Heart left ventricle (tissue), 16 donors: ENCODE data around the gene TRIM64. TPM values are rescaled to one million over a fixed set of nuclear protein-coding genes. Genes with fewer than 3 reads are reported as not detected.
"Not testable (repeated sequence)": the region's sequence is repeated elsewhere in the genome, so short reads cannot be mapped to it uniquely, and the experiment has no call there.

Experiments
- ATAC-seq, 4 donors: fragments of 200-7000 bp; cut with Tn5 transposase; one replicate each; pipeline ENCODE4 v1.9.1; 2020 to 2022; ENCODE audit warnings: moderate library complexity in 4 of 4, mild to moderate bottlenecking in 3 of 4, moderate number of reproducible peaks in 1 of 4
- DNase-seq, 5 donors: peaks; one replicate each; pipeline ENCODE4 v3.0.0-alpha.2; 2020
- H3K27ac ChIP-seq, 12 donors: fragments of 200-600 bp; sonication (generic) in 4 of 12; one replicate each; pipeline versions ENCODE4 v1.5.0 to v1.8.0; 2016 to 2022; ENCODE audit warnings: mild to moderate bottlenecking in 2 of 12
- H3K27me3 ChIP-seq, 9 donors: fragments of 200-600 bp; sonication (generic) in 2 of 9; one replicate each; pipeline versions ENCODE4 v1.5.1 to v1.8.0; 2016 to 2022; ENCODE audit warnings: mild to moderate bottlenecking in 3 of 9
- H3K36me3 ChIP-seq, 9 donors: fragments of 200-600 bp; sonication (generic) in 2 of 9; one replicate each; pipeline versions ENCODE4 v1.5.0 to v1.8.0; 2018 to 2022; ENCODE audit warnings: mild to moderate bottlenecking in 2 of 9
- H3K4me1 ChIP-seq, 12 donors: fragments of 200-600 bp; sonication (generic) in 4 of 12; one replicate each; pipeline versions ENCODE4 v1.5.0 to v1.8.0; 2016 to 2022; ENCODE audit warnings: mild to moderate bottlenecking in 3 of 12
- H3K4me3 ChIP-seq, 12 donors: fragments of 200-600 bp; sonication (generic) in 4 of 12; one replicate each; pipeline versions ENCODE4 v1.5.0 to v1.8.0; 2017 to 2022; ENCODE audit warnings: mild to moderate bottlenecking in 9 of 12, moderate library complexity in 4 of 12
- H3K9me3 ChIP-seq, 12 donors: fragments of 200-600 bp; sonication (generic) in 4 of 12; one replicate each; pipeline versions ENCODE4 v1.5.0 to v1.8.0; 2016 to 2022; ENCODE audit warnings: mild to moderate bottlenecking in 1 of 12
- CTCF ChIP-seq, 12 donors: fragments of 200-600 bp; sonication (generic) in 4 of 12; IDR thresholded peaks; one replicate each; pipeline versions ENCODE4 v1.5.0 to v1.8.0; 2018 to 2022; ENCODE audit warnings: antibody characterized with exemption in 12 of 12, mild to moderate bottlenecking in 5 of 12
- POLR2A ChIP-seq, 2 donors: fragments of 450-650 bp; IDR thresholded peaks; one replicate each; pipeline ENCODE4 v1.6.1; 2017; ENCODE audit warnings: antibody characterized with exemption in 2 of 2, mild to moderate bottlenecking in 2 of 2, moderate library complexity in 2 of 2
- WGBS, 4 donors: extraction: QIAGEN DNeasy Blood & Tissue Kit in 2 of 4; methylation state at CpG; one replicate each; pipeline versions ENCODE4 v1.1.5 to v1.1.7; 2013 to 2018; 5-methylcytosine and 5-hydroxymethylcytosine counted together
- intact Hi-C, 10 donors: fragments of 100-400 bp; cut with DNase I; formaldehyde crosslinking; loops; one replicate each; pipeline versions ENCODE4 v1.11.1 to v1.14.2; 2022
- long read RNA-seq, 3 donors: library from polyadenylated mRNA; unstranded; transcript quantifications; one replicate each; pipeline ENCODE4 v2.0.0, GENCODE V29; 2020 to 2021
- polyA plus RNA-seq, 2 donors: library from polyadenylated mRNA; stranded (reverse); fragments of 200-250 nt; gene quantifications; one replicate each; pipeline ENCODE4 v1.2.3, GENCODE V29; 2013
- total RNA-seq, 9 donors: library from RNA; depleted of rRNA in 2 of 9; stranded (reverse); fragments of >200 nt in 2 of 9; fragmentation: NEBNext Ultra II Directional in 3 of 9; extraction: Animal tissue kit (Norgen Biotek cat#: 25700) in 3 of 9; gene quantifications; one replicate each; pipeline versions ENCODE4 v1.1.0 to v1.2.4, GENCODE V29; 2016 to 2023
- donor health status: ischemic (EF 13 %, LVEDD 7.1; RV severe dilation, severe dysfunction).
- donor health status: healthy with polysubstance abuse.
- donor health status: DM: no; HTN: yes; CAD: no.
- donor health status: DM: no; HTN: no; CAD: no.
- donor health status: ischemic (EF 25% LVEDD 6.9; RV normal size, moderate dysfunction).
- donor health status: ischemic (EF 25% LVEDD 5.7; RV mildly dilated, moderate dysfunction).
- donor health status: healthy.
- donor health status: DM: yes; HTN: yes; CAD: no.
- donor health status: ischemic (EF 35%, LVEDD 5.7; RV mildly dilated, moderate dysfunction).
- donor health status: nonischemic (EF 11% LVEDD 7.7; RV severe dilation, severe dysfunction).
- donor health status: DM: yes; HTN: yes; CAD: no.
- donor health status: PGD.
- donor health status: ischemic (EF 29% LVEDD 5.4; RV normal size, mild dysfunction).
- donor health status: nonischemic (EF 23%, LVEDD 6.1; RV moderate dilation, normal function).

The TRIM64 gene
- not detected for total RNA-seq
- not detected for polyA plus RNA-seq
- long read RNA-seq, donor 1, result 0 reads
- long read RNA-seq, donor 2, result 0 reads
- long read RNA-seq, donor 3, result 0 reads

- H3K9me3 ChIP-seq, ATAC-seq, H3K27ac ChIP-seq, H3K4me1 ChIP-seq, H3K36me3 ChIP-seq, H3K27me3 ChIP-seq, H3K4me3 ChIP-seq, DNase-seq, intact Hi-C loops: not testable (repeated sequence)
- 100% methylated on average over 2 of the region's 4 CpGs; no CpG with 5 or more reads in 3 of the 4 donors for WGBS, 4 donors
These were observed at the start of gene TRIM64 for GRCh38 chr11:89965737-89966136. Gene TRIM64, plus strand, starts transcription at chr11:89966037. Its CDS starts 2,467 bp downstream, at chr11:89968504.

GRCh38 chr11:89922195-89922660 is 43.6 kb upstream of the TRIM64 start, which contains the start of gene TRIM49D1:
Gene TRIM49D1, minus strand, starts transcription at chr11:89922245. Its CDS starts 4,535 bp downstream, at chr11:89917710.
- no peaks in the 10 kb centered on the region for H3K9me3 ChIP-seq
- TF ChIP-seq CTCF (IDR thresholded peaks at IDR 0.05), result no peak
- TF ChIP-seq POLR2A (IDR thresholded peaks at IDR 0.05), result no peak
- no peak within 1 kb of the TSS for H3K27ac ChIP-seq
- 55 to 73% (median 61%) methylated on average over 3 of the region's 3 CpGs for WGBS, 4 donors
- H3K36me3 ChIP-seq, result no peaks in the 10 kb centered on the region
- ATAC-seq, result no peak
- intact Hi-C loops, result no loop called here
- no peaks in the 10 kb centered on the region for H3K4me1 ChIP-seq
- H3K4me3 ChIP-seq, result no peak within 1 kb of the TSS
- no peaks in the 10 kb centered on the region for H3K27me3 ChIP-seq
- no peak for DNase-seq

- ATAC-seq, H3K4me3 ChIP-seq, H3K27me3 ChIP-seq, DNase-seq, H3K9me3 ChIP-seq, H3K36me3 ChIP-seq, H3K4me1 ChIP-seq, intact Hi-C loops, H3K27ac ChIP-seq: not testable (repeated sequence)
- WGBS, 4 donors, result 85 to 94% (median 86%) methylated on average over 2 to 3 of the region's 6 CpGs
These were observed 42.1 kb upstream of the TRIM64 start, which contains the start of gene TRIM49D2 for GRCh38 chr11:89923764-89924163. Gene TRIM49D2, plus strand, starts transcription at chr11:89924064. Its CDS starts 2,698 bp downstream, at chr11:89926762.

- ATAC-seq, H3K4me1 ChIP-seq, H3K4me3 ChIP-seq, H3K9me3 ChIP-seq, DNase-seq, H3K27ac ChIP-seq, H3K27me3 ChIP-seq, intact Hi-C loops, H3K36me3 ChIP-seq: not testable (repeated sequence)
- WGBS, 4 donors, result 86 to 94% (median 90%) methylated on average over 3 to 6 of the region's 6 CpGs
These were observed 5.0 kb upstream of the TRIM64 start for GRCh38 chr11:89960833-89961232.

Other genes starting within 250 kb of the TRIM64 start
- gene TRIM49, start 157.5 kb upstream of the TRIM64 start, total RNA-seq, result not detected
- gene TRIM49, start 157.5 kb upstream of the TRIM64 start, polyA plus RNA-seq, result not detected
- gene TRIM64B, start 87.5 kb upstream of the TRIM64 start, total RNA-seq, result not detected
- gene TRIM64B, start 87.5 kb upstream of the TRIM64 start, polyA plus RNA-seq, result not detected
- not detected for gene TRIM49D1, start 43.8 kb upstream of the TRIM64 start, total RNA-seq
- gene TRIM49D1, start 43.8 kb upstream of the TRIM64 start, polyA plus RNA-seq, result not detected
- not detected for gene TRIM49D2, start 42.0 kb upstream of the TRIM64 start, total RNA-seq
- not detected for gene TRIM49D2, start 42.0 kb upstream of the TRIM64 start, polyA plus RNA-seq
- not detected for gene TRIM49C, start 65.1 kb downstream of the TRIM64 start, total RNA-seq
- gene TRIM49C, start 65.1 kb downstream of the TRIM64 start, polyA plus RNA-seq, result not detected
- not detected for gene UBTFL1, start 119.9 kb downstream of the TRIM64 start, total RNA-seq
- gene UBTFL1, start 119.9 kb downstream of the TRIM64 start, polyA plus RNA-seq, result not detected
- gene NAALAD2, start 168.6 kb downstream of the TRIM64 start, total RNA-seq, result under 1 TPM; 0.16 to 0.76 (median 0.35) TPM
- under 1 TPM; 0.33 to 0.91 TPM for gene NAALAD2, start 168.6 kb downstream of the TRIM64 start, polyA plus RNA-seq